Ishikawa (cell line): ENCODE measurements around the gene FAM131A.

ENCODE experiments used
- CEBPB ChIP-seq: IDR thresholded peaks from 2 replicates; pipeline ENCODE4 v1.6.1; 2012
- CREB1 ChIP-seq: IDR thresholded peaks from 2 replicates; pipeline ENCODE4 v1.6.1; 2012; ENCODE audit warnings: low read depth
- EGR1 ChIP-seq: IDR thresholded peaks from 2 replicates; pipeline ENCODE4 v1.6.1; 2012
- EP300 ChIP-seq: IDR thresholded peaks from 2 replicates; pipeline ENCODE4 v1.6.1; 2012; ENCODE audit warnings: borderline replicate concordance
- FOXM1 ChIP-seq: IDR thresholded peaks from 2 replicates; pipeline ENCODE4 v1.6.1; 2012; ENCODE audit warnings: low read depth, borderline replicate concordance
- MAX ChIP-seq: IDR thresholded peaks from 2 replicates; pipeline ENCODE4 v1.6.1; 2012
- NFIC ChIP-seq: IDR thresholded peaks from 2 replicates; pipeline ENCODE4 v1.6.1; 2012
- RAD21 ChIP-seq: IDR thresholded peaks from 2 replicates; pipeline ENCODE4 v1.6.1; 2012; ENCODE audit warnings: low read depth
- REST ChIP-seq: IDR thresholded peaks from 2 replicates; pipeline ENCODE4 v1.6.1; 2012; ENCODE audit warnings: low read depth, mild to moderate bottlenecking
- TAF1 ChIP-seq: IDR thresholded peaks from 2 replicates; pipeline ENCODE4 v1.6.1; 2012; ENCODE audit warnings: low read depth, mild to moderate bottlenecking
- USF1 ChIP-seq: IDR thresholded peaks from 2 replicates; pipeline ENCODE4 v1.6.1; 2012
- YY1 ChIP-seq: IDR thresholded peaks from 2 replicates; pipeline ENCODE4 v1.6.1; 2012; ENCODE audit warnings: low read depth
- ZBTB7A ChIP-seq: IDR thresholded peaks from 2 replicates; pipeline ENCODE4 v1.6.1; 2012; ENCODE audit warnings: low read depth

GRCh38 chr3:184298759-184299487, 38.5 kb upstream of the FAM131A start, which contains the start of gene PSMD2:
- TF ChIP-seq TAF1 (peak; percentile 93), REST (no peak), CEBPB (no peak), ZBTB7A (no peak; the same call in 1 of the 2 replicates), RAD21 (no peak), EP300 (no peak), CREB1 (no peak), USF1 (no peak), FOXM1 (no peak), MAX (0 out of 2 replicates have a peak, but pooled peaks have one; percentile 13), YY1 (peak; percentile 87), EGR1 (no peak), NFIC (no peak)
